ENCODE results near the gene IL10RB. TPM values are rescaled to one million over a fixed set of nuclear protein-coding genes. Genes with fewer than 3 reads are reported as not detected.
A peak's percentile ranks its signal among the peaks of the same experiment; 100 is the strongest.

Gene IL10RB
- polyA plus RNA-seq, 4 donors = 27.7 to 31.0 (median 29.0) TPM

DNA sequence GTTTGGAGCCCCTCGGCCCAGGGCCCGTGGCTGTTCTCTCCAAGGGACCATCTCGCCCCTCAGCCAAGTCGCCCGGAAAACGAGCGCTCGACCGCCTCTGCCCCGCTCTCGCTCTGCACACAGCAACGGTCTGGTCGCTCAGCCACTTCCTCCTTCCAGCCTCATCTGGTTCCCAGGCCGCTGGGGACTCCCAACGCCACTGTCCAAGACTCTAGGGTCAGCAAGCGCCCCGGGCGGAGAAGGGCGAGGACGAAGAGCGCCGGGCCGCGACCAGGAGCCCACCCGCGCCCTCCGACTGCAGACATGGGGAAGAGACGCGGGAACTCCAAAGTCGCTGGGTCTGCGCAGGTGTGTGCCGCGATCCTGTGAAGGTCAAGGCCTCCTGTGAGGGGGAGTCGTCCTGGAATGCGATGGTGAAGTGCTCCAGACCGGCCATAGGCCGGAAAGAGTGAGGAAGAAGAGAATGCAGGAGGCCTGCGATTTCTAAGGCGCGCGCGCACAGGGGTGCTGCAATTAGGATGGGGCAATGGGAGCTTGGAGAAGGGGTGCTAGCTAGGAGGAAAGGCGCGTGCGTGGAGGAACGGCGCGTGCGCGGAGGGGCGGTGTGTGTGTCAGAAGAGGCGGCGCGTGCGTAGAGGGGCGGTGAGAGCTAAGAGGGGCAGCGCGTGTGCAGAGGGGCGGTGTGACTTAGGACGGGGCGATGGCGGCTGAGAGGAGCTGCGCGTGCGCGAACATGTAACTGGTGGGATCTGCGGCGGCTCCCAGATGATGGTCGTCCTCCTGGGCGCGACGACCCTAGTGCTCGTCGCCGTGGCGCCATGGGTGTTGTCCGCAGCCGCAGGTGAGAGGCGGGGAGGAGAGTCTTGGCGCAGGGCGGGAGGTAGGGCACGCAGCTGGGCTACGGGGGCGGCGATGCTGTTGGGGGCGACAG lies 58.4 kb downstream of the IL10RB start, which contains the start of gene IFNAR1:
Gene IFNAR1, plus strand, starts transcription at position 680 of the 931 bp plus-strand sequence. Its CDS starts 86 bp downstream, at position 766.
- DNase-seq (ENCODE audit: low read depth in 4 of 4, low spot score in 3 of 4) = peak; percentile 94 to 96 (median 96)

GRCh38 chr21:33325222-33326067 lies 59.3 kb downstream of the IL10RB start:
- DNase-seq (ENCODE audit: low read depth in 4 of 4, low spot score in 3 of 4) = peak; percentile 30 to 56 (median 46)

DNA sequence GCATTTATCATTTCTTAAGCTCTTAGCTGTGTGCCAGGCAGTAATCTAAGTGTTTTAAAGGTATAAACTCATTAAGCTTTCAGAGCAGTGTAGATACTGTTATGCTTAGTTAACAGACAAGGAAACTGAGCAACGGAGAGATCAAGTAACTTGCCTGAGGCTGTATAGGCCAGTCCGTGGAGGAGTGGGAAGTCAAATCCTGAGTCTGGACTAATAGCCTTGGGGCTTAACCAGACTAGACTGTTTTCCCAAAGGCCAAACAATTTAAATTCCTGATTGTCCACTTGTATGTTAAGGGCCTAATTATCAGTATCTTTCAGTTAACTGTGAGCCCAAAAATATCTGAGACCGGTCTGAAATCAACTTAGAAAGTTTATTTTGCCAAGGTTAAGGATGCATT lies 61.2 kb downstream of the IL10RB start:
- DNase-seq (ENCODE audit: low read depth in 4 of 4, low spot score in 3 of 4) = no peak

DNA sequence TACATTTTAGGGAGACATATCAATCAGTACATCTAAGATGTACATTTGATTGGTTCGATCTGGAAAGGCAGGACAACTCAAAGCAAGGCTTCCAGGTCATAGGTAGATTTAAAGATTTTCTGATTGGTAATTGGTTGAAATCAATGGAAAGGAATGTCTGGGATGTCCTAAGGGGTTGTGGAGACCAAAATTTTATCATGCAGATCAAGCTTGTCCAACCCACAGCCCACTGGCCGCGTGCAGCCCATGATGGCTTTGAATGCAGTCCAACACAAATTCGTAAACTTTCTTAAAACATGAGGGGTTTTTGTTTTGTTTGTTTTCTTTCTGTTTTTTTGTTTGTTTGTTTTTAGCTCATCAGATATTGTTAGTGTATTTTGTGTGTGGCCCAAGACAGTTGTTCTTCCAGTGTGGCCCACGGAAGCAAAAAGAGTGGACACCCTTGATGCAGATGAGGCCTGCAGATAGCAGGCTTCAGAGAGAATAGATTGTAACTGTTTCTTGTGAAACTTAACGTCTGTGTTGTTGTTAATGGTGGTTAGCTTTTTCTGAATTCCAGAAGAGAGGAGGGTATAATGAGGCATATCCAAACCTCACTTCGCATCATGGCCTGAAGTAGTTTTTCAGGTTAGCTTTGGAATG lies 61.7 kb downstream of the IL10RB start:
- no peak for DNase-seq (ENCODE audit: low read depth in 4 of 4, low spot score in 3 of 4)

- DNase-seq (ENCODE audit: low read depth in 4 of 4, low spot score in 3 of 4) = no peak
Measured at GRCh38 chr21:33330726-33331125, 64.6 kb downstream of the IL10RB start.

GRCh38 chr21:33332143-33332542 lies 66.0 kb downstream of the IL10RB start:
- DNase-seq (ENCODE audit: low read depth in 4 of 4, low spot score in 3 of 4) = no peak

- DNase-seq (ENCODE audit: low read depth in 4 of 4, low spot score in 3 of 4) = no peak
Measured at GRCh38 chr21:33334191-33334590, 68.0 kb downstream of the IL10RB start.

DNA sequence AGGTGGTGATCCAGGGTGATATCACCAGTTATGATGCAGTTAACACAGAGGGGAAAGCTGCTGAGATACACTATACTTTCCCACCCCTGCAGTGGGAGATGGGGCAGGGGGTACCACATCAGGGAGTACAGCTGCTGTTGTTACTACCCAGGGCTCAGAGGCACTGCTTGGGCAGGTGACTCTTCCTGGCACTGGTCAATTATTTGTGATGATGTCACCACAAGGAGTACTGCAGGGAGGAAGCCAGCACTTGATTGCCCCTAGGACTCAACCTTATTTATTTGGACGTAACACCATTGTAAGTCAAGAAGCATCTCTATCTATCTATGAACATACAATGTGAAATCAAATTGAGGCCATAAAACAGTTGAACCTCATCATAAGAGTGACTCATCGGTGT lies 68.7 kb downstream of the IL10RB start:
- no peak for DNase-seq (ENCODE audit: low read depth in 4 of 4, low spot score in 3 of 4)

GRCh38 chr21:33339135-33339534 lies 73.0 kb downstream of the IL10RB start:
- no peak for DNase-seq (ENCODE audit: low read depth in 4 of 4, low spot score in 3 of 4)

- DNase-seq (ENCODE audit: low read depth in 4 of 4, low spot score in 3 of 4) = no peak
Measured at GRCh38 chr21:33339918-33340317, 73.8 kb downstream of the IL10RB start.

DNA sequence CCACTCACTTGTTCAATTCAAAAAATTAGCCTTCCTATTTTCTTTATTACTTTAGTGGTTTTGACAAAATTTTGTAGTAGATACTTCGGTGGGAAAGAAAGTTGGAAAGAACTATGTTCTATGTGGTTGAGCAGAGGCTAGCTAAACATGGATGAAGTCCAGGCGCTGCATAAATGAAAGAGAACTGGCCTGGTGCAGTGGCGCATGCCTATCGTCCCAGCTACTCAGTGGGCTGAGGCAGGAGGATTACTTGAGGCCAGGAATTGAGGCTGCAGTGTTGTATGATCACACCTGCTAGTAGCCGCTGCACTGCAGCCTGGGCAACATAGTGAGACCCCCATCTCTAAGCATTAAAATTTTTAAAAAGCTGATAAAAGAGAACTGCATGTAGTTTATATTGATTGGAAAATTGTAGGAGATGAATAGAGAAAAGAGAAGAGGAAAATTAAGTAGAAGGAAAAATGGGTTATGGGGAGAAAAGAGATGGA lies 79.6 kb downstream of the IL10RB start:
- no peak for DNase-seq (ENCODE audit: low read depth in 4 of 4, low spot score in 3 of 4)

Other genes starting within 250 kb of the IL10RB start
- gene OLIG2, start 240.4 kb upstream of the IL10RB start, polyA plus RNA-seq (ENCODE audit: insufficient read length in 4 of 4) = not detected
- gene OLIG1, start 196.2 kb upstream of the IL10RB start, polyA plus RNA-seq (ENCODE audit: insufficient read length in 4 of 4) = under 1 TPM in 3 of 4 donors, not detected in 1; 0.14 to 0.21 (median 0.18) TPM
- 10 to 100 TPM; 13.0 to 22.1 (median 19.7) TPM for gene IFNAR2, start 36.4 kb upstream of the IL10RB start, polyA plus RNA-seq (ENCODE audit: insufficient read length in 4 of 4)
- 10 to 100 TPM; 36.9 to 44.0 (median 42.5) TPM for gene IFNAR1, start 58.6 kb downstream of the IL10RB start, polyA plus RNA-seq (ENCODE audit: insufficient read length in 4 of 4)
- 10 to 100 TPM; 85.2 to 92.0 (median 89.6) TPM for gene IFNGR2, start 137.0 kb downstream of the IL10RB start, polyA plus RNA-seq (ENCODE audit: insufficient read length in 4 of 4)
- 10 to 100 TPM; 54.8 to 70.9 (median 60.2) TPM for gene TMEM50B, start 213.6 kb downstream of the IL10RB start, polyA plus RNA-seq (ENCODE audit: insufficient read length in 4 of 4)
- gene DNAJC28, start 225.3 kb downstream of the IL10RB start, polyA plus RNA-seq (ENCODE audit: insufficient read length in 4 of 4) = 1 to 10 TPM; 4.1 to 7.3 (median 6.1) TPM

All from right renal pelvis (tissue), 4 donors.